ENCODE results near the gene MLXIPL.
"Not testable (repeated sequence)": the region's sequence is repeated elsewhere in the genome, so short reads cannot be mapped to it uniquely, and the experiment has no call there.

Gene MLXIPL

DNA sequence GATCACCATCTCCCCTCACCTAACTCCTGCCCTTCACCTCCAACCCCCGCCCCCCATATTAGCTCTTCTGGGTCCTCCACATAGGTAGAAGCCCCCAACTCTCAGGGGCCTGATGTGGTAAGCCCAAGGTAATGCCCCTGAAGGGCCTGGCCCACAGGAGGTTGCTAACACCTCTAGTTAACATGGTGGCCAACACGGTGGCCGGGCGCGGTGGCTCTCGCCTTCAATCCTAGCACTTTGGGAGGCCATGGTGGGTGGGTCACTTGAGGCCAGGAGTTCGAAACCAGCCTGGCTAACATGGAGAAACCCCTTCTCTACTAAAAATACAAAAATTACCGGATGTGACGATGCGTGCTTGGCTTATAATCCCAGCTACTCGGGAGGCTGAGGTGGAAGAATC, 954 bp upstream of the MLXIPL start:
- H3K27ac ChIP-seq (ENCODE audit: insufficient read depth, low read length, poor library complexity, severe bottlenecking) = no peak overlapping the region
- H3K4me3 ChIP-seq (ENCODE audit: insufficient read depth, low read depth, low read length, poor library complexity, severe bottlenecking) = no peak overlapping the region
- H3K36me3 ChIP-seq (ENCODE audit: control insufficient read depth, insufficient read depth, low read length) = no peaks in the 10 kb centered on the region
- H3K9me3 ChIP-seq (ENCODE audit: control insufficient read depth, low read length) = no peaks in the 10 kb centered on the region
- no peak for DNase-seq
- H3K27me3 ChIP-seq (replicated peaks; ENCODE audit: control insufficient read depth, insufficient read depth, low read length, poor library complexity, severe bottlenecking) = peaks cover 48% of the 10 kb centered on the region
- H3K4me1 ChIP-seq (ENCODE audit: control insufficient read depth, insufficient read depth, low read length, poor library complexity, severe bottlenecking) = peaks cover 11% of the 10 kb centered on the region

DNA sequence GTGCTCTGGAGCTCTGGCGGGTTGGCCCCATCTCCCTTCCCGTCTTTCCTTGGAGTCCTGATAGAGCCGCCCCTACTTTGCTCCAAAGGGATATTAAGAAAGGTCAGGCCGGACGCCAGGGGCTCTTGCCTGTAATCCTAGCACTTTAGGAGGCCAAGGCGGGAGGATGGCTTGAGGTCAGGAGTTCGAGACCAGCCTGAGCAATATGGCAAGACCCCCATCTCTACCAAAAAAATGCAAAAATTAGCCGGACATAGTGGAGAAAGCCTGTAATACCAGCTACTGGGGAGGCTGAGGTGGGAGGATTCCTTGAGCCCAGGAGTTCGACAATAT, 313 bp upstream of the MLXIPL start:
- DNase-seq = no peak
- Histone ChIP-seq H3K27me3 (replicated peaks; ENCODE audit: control insufficient read depth, insufficient read depth, low read length, poor library complexity, severe bottlenecking) (peaks cover 48% of the 10 kb centered on the region), H3K4me1 (ENCODE audit: control insufficient read depth, insufficient read depth, low read length, poor library complexity, severe bottlenecking) (peaks cover 11% of the 10 kb centered on the region), H3K36me3 (ENCODE audit: control insufficient read depth, insufficient read depth, low read length) (no peaks in the 10 kb centered on the region), H3K9me3 (ENCODE audit: control insufficient read depth, low read length) (no peaks in the 10 kb centered on the region), H3K27ac (ENCODE audit: insufficient read depth, low read length, poor library complexity, severe bottlenecking) (no peak overlapping the region), H3K4me3 (ENCODE audit: insufficient read depth, low read depth, low read length, poor library complexity, severe bottlenecking) (no peak overlapping the region)

DNA sequence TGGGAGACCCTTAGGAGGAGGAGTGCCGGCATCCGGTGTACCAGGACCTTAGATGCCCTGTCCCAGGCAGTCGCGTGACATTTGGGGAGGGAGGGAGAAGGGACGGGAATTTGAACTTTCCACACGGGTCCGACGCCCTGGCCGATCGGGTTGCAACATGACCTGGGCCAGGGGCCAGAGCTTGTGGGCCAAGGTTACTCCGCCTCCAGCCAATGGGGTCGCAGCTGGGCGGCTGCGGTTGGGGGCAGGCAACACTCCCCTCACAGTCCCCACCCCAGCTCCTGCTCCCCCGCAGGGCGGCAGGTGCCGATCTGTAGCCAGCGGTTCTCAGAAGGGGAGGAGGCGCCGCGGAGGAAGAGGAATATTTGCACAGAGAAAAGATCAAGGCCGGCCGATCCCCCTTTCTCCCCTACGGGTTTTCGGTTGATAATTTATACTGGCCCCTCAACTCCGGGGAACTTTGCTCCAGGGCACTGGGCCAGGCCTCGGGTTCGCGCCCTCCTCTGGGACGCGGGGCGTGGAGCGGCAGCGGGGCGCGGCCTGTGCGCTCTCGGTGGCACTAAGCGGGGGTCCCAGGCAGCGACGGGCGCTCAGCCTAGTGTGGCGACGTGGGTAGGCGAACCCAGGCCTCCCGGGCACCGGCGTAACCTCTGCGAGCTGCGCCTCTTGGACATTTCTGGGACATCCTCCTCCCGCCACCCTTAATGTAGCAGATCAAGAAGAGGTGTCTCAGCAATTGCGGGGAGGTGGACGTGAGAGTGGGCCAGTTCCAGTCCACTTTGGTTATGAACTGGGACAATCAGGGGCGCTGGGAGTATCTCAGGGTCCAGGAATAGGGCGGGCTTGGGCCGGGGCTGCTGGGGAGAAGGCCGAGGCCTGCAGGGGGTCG, 1.2 kb downstream of the MLXIPL start:
- H3K27me3 ChIP-seq (replicated peaks; ENCODE audit: control insufficient read depth, insufficient read depth, low read length, poor library complexity, severe bottlenecking) = peaks cover 41% of the 10 kb centered on the region
- H3K36me3 ChIP-seq (ENCODE audit: control insufficient read depth, insufficient read depth, low read length) = no peaks in the 10 kb centered on the region
- H3K9me3 ChIP-seq (ENCODE audit: control insufficient read depth, low read length) = no peaks in the 10 kb centered on the region
- H3K4me1 ChIP-seq (ENCODE audit: control insufficient read depth, insufficient read depth, low read length, poor library complexity, severe bottlenecking) = peaks cover 11% of the 10 kb centered on the region
- H3K27ac ChIP-seq (ENCODE audit: insufficient read depth, low read length, poor library complexity, severe bottlenecking) = no peak overlapping the region
- H3K4me3 ChIP-seq (ENCODE audit: insufficient read depth, low read depth, low read length, poor library complexity, severe bottlenecking) = no peak overlapping the region
- no peak for DNase-seq

DNA sequence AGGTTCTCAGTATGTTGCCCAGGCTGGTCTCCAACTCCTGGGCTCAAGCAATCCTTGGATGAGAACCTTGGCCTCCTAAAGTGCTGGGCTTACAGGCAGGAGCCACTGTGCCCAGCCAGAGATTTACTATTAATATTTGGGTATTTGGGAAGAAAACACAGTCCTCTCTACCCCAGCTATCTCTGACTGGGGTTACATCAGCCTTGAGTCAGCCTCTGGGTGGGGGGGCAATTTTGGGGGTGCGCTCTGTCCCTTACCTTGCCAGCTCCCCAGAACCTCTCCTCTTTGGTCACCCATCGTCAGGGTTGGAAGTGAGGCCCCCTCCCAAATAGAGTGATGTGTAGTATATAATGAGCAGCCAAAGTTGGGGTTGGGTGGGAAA, 1.8 kb downstream of the MLXIPL start:
- H3K27ac ChIP-seq (ENCODE audit: insufficient read depth, low read length, poor library complexity, severe bottlenecking) = no peak overlapping the region
- peaks cover 35% of the 10 kb centered on the region for H3K27me3 ChIP-seq (replicated peaks; ENCODE audit: control insufficient read depth, insufficient read depth, low read length, poor library complexity, severe bottlenecking)
- no peak overlapping the region for H3K4me3 ChIP-seq (ENCODE audit: insufficient read depth, low read depth, low read length, poor library complexity, severe bottlenecking)
- H3K36me3 ChIP-seq (ENCODE audit: control insufficient read depth, insufficient read depth, low read length) = no peaks in the 10 kb centered on the region
- H3K9me3 ChIP-seq (ENCODE audit: control insufficient read depth, low read length) = no peaks in the 10 kb centered on the region
- DNase-seq = no peak
- H3K4me1 ChIP-seq (ENCODE audit: control insufficient read depth, insufficient read depth, low read length, poor library complexity, severe bottlenecking) = peaks cover 11% of the 10 kb centered on the region

DNA sequence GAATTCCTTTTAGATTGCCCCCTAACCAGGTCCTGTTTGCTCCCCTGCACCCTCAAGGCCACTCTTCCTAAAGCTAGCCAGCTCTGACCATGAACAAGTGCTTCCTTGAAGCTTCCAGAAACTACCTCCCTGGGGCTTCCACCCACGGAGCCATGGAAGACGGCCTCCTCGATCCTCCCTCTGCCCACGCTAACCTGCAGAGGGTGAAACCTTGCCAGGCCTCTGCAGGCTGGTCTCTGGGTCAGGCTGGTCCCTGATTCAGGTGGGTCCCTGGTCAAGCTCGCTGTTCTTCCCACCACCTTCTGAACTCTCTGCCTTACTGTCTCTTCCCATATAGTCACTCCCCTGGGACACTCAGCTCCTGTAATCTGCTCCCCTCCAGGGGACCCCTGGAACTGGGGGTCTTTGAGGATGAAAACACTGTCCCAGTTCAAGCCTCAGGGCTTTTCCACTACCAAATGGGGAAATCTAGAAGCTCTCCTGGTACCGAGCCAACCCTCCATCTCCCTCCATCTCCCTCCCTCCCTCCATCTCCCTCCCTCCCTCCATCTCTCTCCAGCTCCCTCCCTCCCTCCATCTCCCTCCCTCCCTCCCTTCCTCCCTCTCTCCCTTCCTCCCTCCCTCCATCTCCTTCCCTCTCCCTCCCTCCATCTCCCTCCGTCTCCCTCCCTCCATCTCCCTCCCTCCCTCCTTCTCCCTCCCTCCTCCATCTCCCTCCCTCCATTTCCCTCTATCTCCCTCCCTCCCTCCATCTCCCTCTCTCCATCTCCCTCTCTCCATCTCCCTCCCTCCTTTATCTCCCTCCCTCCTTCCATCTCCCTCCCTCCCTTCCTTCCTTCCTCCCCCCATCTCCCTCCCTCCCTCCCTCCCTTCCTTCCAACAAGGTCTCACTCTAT, 2.9 kb downstream of the MLXIPL start:
- Histone ChIP-seq H3K27me3 (replicated peaks; ENCODE audit: control insufficient read depth, insufficient read depth, low read length, poor library complexity, severe bottlenecking) (peaks cover 29% of the 10 kb centered on the region), H3K4me3 (ENCODE audit: insufficient read depth, low read depth, low read length, poor library complexity, severe bottlenecking) (no peak overlapping the region), H3K4me1 (ENCODE audit: control insufficient read depth, insufficient read depth, low read length, poor library complexity, severe bottlenecking) (peaks cover 11% of the 10 kb centered on the region), H3K9me3 (ENCODE audit: control insufficient read depth, low read length) (no peaks in the 10 kb centered on the region), H3K36me3 (ENCODE audit: control insufficient read depth, insufficient read depth, low read length) (no peaks in the 10 kb centered on the region), H3K27ac (ENCODE audit: insufficient read depth, low read length, poor library complexity, severe bottlenecking) (no peak overlapping the region)
- DNase-seq = no peak

DNA sequence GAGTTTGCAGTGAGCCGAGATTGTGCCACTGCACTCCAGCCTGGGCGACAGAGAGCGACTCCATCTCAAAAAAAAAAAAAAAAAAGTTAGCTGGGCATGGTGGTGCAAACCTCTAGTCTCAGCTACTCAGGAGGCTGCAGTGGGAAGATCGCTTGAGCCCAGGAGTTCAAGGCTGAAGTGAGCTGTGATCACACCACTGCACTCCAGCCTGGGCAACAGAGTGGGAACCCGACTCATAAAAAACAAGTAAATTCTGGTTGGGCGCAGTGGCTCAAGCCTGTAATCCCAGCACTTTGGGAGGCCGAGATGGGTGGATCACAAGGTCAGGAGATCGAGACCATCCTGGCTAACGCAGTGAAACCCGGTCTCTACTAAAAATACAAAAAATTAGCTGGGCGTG, 4.9 kb downstream of the MLXIPL start:
- not testable (repeated sequence) for DNase-seq; H3K27ac ChIP-seq (ENCODE audit: insufficient read depth, low read length, poor library complexity, severe bottlenecking); H3K4me3 ChIP-seq (ENCODE audit: insufficient read depth, low read depth, low read length, poor library complexity, severe bottlenecking); H3K4me1 ChIP-seq (ENCODE audit: control insufficient read depth, insufficient read depth, low read length, poor library complexity, severe bottlenecking); H3K36me3 ChIP-seq (ENCODE audit: control insufficient read depth, insufficient read depth, low read length); H3K9me3 ChIP-seq (ENCODE audit: control insufficient read depth, low read length)
- peaks cover 21% of the 10 kb centered on the region for H3K27me3 ChIP-seq (replicated peaks; ENCODE audit: control insufficient read depth, insufficient read depth, low read length, poor library complexity, severe bottlenecking)

DNA sequence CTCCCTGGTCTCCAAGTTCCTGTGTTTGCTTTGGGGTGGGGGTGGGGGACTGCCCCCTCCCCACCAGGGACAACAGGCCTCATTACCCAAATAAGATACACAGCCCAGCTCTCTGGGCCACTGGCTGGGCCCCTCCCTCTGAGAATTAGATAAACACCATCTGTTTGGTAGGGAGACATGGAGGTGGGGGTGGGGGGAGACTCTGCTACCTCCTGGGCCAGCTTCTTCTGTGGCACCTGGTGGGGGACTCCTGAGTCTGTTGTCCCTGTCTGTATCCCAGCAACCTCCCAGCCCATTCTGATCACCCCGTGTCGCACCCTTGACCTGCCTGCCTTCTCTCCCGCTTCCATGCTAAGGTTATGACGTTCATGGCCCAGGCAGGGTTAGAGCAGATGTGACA, 5.8 kb downstream of the MLXIPL start:
- Histone ChIP-seq H3K9me3 (ENCODE audit: control insufficient read depth, low read length) (no peaks in the 10 kb centered on the region), H3K4me3 (ENCODE audit: insufficient read depth, low read depth, low read length, poor library complexity, severe bottlenecking) (no peak overlapping the region), H3K27me3 (replicated peaks; ENCODE audit: control insufficient read depth, insufficient read depth, low read length, poor library complexity, severe bottlenecking) (peaks cover 13% of the 10 kb centered on the region)

DNA sequence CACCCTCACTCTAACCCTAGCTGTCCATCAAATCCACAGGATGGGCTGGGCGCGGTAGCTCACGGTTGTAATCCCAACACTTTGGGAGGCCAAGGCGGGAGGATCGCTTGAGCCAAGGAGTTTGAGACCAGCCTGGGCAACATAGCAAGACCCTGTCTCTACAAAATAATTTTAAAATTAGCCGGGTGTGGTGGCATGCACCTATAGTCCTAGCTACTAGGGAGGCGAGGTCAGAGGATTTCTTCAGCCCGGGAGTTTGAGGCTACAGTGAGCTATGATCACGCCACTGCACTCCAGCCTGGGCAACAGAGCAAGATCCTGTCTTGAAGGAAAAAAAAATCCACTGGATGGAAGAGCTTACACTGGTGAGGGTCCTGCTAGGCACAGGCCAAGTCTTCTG, 6.8 kb downstream of the MLXIPL start:
- H3K4me3 ChIP-seq (ENCODE audit: insufficient read depth, low read depth, low read length, poor library complexity, severe bottlenecking); H3K9me3 ChIP-seq (ENCODE audit: control insufficient read depth, low read length); H3K27me3 ChIP-seq (replicated peaks; ENCODE audit: control insufficient read depth, insufficient read depth, low read length, poor library complexity, severe bottlenecking); H3K27ac ChIP-seq (ENCODE audit: insufficient read depth, low read length, poor library complexity, severe bottlenecking); DNase-seq; H3K36me3 ChIP-seq (ENCODE audit: control insufficient read depth, insufficient read depth, low read length); H3K4me1 ChIP-seq (ENCODE audit: control insufficient read depth, insufficient read depth, low read length, poor library complexity, severe bottlenecking): not testable (repeated sequence)

More for the DNA sequence above, 5.8 kb downstream of the MLXIPL start:
- H3K27ac ChIP-seq (ENCODE audit: insufficient read depth, low read length, poor library complexity, severe bottlenecking) = no peak overlapping the region
- no peaks in the 10 kb centered on the region for H3K36me3 ChIP-seq (ENCODE audit: control insufficient read depth, insufficient read depth, low read length)
- DNase-seq = no peak
- H3K4me1 ChIP-seq (ENCODE audit: control insufficient read depth, insufficient read depth, low read length, poor library complexity, severe bottlenecking) = peaks cover under 1% of the 10 kb centered on the region

DNA sequence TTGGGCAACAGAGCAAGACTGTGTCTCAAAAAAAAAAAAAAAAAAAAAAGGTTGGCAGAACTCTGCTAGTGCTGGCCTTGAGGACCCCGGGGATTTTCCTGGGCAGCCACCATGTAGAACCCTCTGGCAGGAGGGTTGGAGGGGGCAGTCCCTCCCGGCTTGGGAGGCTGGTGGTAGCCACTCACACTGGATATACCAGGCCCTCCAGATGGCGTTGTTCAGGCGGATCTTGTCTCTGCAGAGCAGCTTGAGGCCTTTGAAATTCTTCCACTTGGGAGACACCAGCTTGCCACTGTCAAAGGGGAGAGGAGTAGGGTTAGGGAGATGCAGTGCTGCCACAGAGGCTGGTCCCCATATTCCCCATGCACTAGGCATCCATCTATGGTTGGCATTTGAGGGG, 8.4 kb downstream of the MLXIPL start:
- Histone ChIP-seq H3K27ac (ENCODE audit: insufficient read depth, low read length, poor library complexity, severe bottlenecking) (no peak overlapping the region), H3K9me3 (ENCODE audit: control insufficient read depth, low read length) (no peaks in the 10 kb centered on the region), H3K4me3 (ENCODE audit: insufficient read depth, low read depth, low read length, poor library complexity, severe bottlenecking) (no peak overlapping the region), H3K27me3 (replicated peaks; ENCODE audit: control insufficient read depth, insufficient read depth, low read length, poor library complexity, severe bottlenecking) (no peaks in the 10 kb centered on the region), H3K36me3 (ENCODE audit: control insufficient read depth, insufficient read depth, low read length) (no peaks in the 10 kb centered on the region), H3K4me1 (ENCODE audit: control insufficient read depth, insufficient read depth, low read length, poor library complexity, severe bottlenecking) (no peaks in the 10 kb centered on the region)
- no peak for DNase-seq

DNA sequence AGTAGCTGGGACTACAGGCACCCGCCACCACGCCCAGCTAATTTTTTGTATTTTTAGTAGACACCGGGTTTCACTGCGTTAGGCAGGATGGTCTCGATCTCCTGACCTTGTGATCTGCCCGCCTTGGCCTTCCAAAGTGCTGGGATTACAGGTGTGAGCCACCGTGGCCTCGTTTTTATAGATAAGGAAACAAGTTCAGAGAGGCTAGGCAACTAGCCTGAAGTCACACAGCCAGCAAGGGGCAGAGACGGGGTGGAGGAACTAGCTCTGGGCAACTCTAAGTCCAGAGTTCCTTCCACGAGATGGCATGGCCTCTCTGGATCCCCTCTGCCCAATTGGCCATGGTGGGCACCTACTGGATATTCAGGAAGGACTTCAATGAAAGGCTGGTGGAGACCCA, 9.4 kb downstream of the MLXIPL start:
- DNase-seq; H3K9me3 ChIP-seq (ENCODE audit: control insufficient read depth, low read length): not testable (repeated sequence)

More for the DNA sequence above, 9.4 kb downstream of the MLXIPL start:
- not testable (repeated sequence) for H3K27me3 ChIP-seq (replicated peaks; ENCODE audit: control insufficient read depth, insufficient read depth, low read length, poor library complexity, severe bottlenecking); H3K36me3 ChIP-seq (ENCODE audit: control insufficient read depth, insufficient read depth, low read length); H3K4me3 ChIP-seq (ENCODE audit: insufficient read depth, low read depth, low read length, poor library complexity, severe bottlenecking); H3K27ac ChIP-seq (ENCODE audit: insufficient read depth, low read length, poor library complexity, severe bottlenecking); H3K4me1 ChIP-seq (ENCODE audit: control insufficient read depth, insufficient read depth, low read length, poor library complexity, severe bottlenecking)

Data from effector memory CD4-positive, alpha-beta T cell (primary cell).